ENCODE measurements around the gene LDLRAD4. TPM values are rescaled to one million over a fixed set of nuclear protein-coding genes. Genes with fewer than 3 reads are reported as not detected.

The LDLRAD4 gene
- total RNA-seq, 1 experiment from 2014 or later: 204 TPM

- H2AFZ ChIP-seq (ENCODE audit: low read length): 0 out of 2 replicates have a peak overlapping the region, but pooled peaks have one; percentile 4
- no peaks in the 10 kb centered on the region for H3K9me3 ChIP-seq (ENCODE audit: low read length)
- peak overlapping the region; percentile 81 for H3K4me2 ChIP-seq (ENCODE audit: low read depth, low read length, poor library complexity, severe bottlenecking)
- no peak for DNase-seq
- no peaks in the 10 kb centered on the region for H3K27me3 ChIP-seq (ENCODE audit: low read length)
- peak overlapping the region; percentile 97 for H3K27ac ChIP-seq (ENCODE audit: low read length)
- H3K4me1 ChIP-seq (ENCODE audit: low read length): peaks cover 42% of the 10 kb centered on the region
- no peaks in the 10 kb centered on the region for H4K20me1 ChIP-seq (ENCODE audit: insufficient read depth, low read depth, low read length)
- H3K9me2 ChIP-seq (replicated peaks; ENCODE audit: insufficient read depth, low read length): no peaks in the 10 kb centered on the region
- no peak overlapping the region for H3K4me3 ChIP-seq (ENCODE audit: low read length)
- no peaks in the 10 kb centered on the region for H3K36me3 ChIP-seq (ENCODE audit: insufficient read depth, low read length)
- H3K9ac ChIP-seq (ENCODE audit: low read length): peak overlapping the region; percentile 86
- no peaks in the 10 kb centered on the region for H3K79me2 ChIP-seq (ENCODE audit: low read length)
Measured at GRCh38 chr18:13568443-13569392, 350.2 kb downstream of the LDLRAD4 start.

GRCh38 chr18:13570216-13570615 lies 351.7 kb downstream of the LDLRAD4 start:
- no peaks in the 10 kb centered on the region for H3K27me3 ChIP-seq (ENCODE audit: low read length)
- H3K9ac ChIP-seq (ENCODE audit: low read length): no peak overlapping the region
- H3K27ac ChIP-seq (ENCODE audit: low read length): no peak overlapping the region
- H3K9me2 ChIP-seq (replicated peaks; ENCODE audit: insufficient read depth, low read length): no peaks in the 10 kb centered on the region
- H3K36me3 ChIP-seq (ENCODE audit: insufficient read depth, low read length): no peaks in the 10 kb centered on the region
- no peaks in the 10 kb centered on the region for H3K9me3 ChIP-seq (ENCODE audit: low read length)
- H3K4me3 ChIP-seq (ENCODE audit: low read length): no peak overlapping the region
- no peaks in the 10 kb centered on the region for H4K20me1 ChIP-seq (ENCODE audit: insufficient read depth, low read depth, low read length)
- H2AFZ ChIP-seq (ENCODE audit: low read length): no peak overlapping the region
- no peak overlapping the region for H3K4me2 ChIP-seq (ENCODE audit: low read depth, low read length, poor library complexity, severe bottlenecking)
- H3K79me2 ChIP-seq (ENCODE audit: low read length): no peaks in the 10 kb centered on the region
- H3K4me1 ChIP-seq (ENCODE audit: low read length): peaks cover 36% of the 10 kb centered on the region
- no peak for DNase-seq

GRCh38 chr18:13570856-13571495 lies 352.4 kb downstream of the LDLRAD4 start:
- Histone ChIP-seq H3K4me1 (ENCODE audit: low read length) (peaks cover 33% of the 10 kb centered on the region), H3K27me3 (ENCODE audit: low read length) (no peaks in the 10 kb centered on the region), H3K9ac (ENCODE audit: low read length) (no peak overlapping the region), H3K9me3 (ENCODE audit: low read length) (no peaks in the 10 kb centered on the region), H2AFZ (ENCODE audit: low read length) (no peak overlapping the region), H3K4me3 (ENCODE audit: low read length) (no peak overlapping the region), H3K36me3 (ENCODE audit: insufficient read depth, low read length) (no peaks in the 10 kb centered on the region), H4K20me1 (ENCODE audit: insufficient read depth, low read depth, low read length) (no peaks in the 10 kb centered on the region), H3K27ac (ENCODE audit: low read length) (no peak overlapping the region), H3K79me2 (ENCODE audit: low read length) (no peaks in the 10 kb centered on the region), H3K4me2 (ENCODE audit: low read depth, low read length, poor library complexity, severe bottlenecking) (no peak overlapping the region), H3K9me2 (replicated peaks; ENCODE audit: insufficient read depth, low read length) (no peaks in the 10 kb centered on the region)
- DNase-seq: no peak

- Histone ChIP-seq H3K27ac (ENCODE audit: low read length) (no peak overlapping the region), H3K9ac (ENCODE audit: low read length) (no peak overlapping the region), H4K20me1 (ENCODE audit: insufficient read depth, low read depth, low read length) (no peaks in the 10 kb centered on the region), H3K4me2 (ENCODE audit: low read depth, low read length, poor library complexity, severe bottlenecking) (no peak overlapping the region), H3K79me2 (ENCODE audit: low read length) (no peaks in the 10 kb centered on the region), H3K4me3 (ENCODE audit: low read length) (no peak overlapping the region), H2AFZ (ENCODE audit: low read length) (no peak overlapping the region), H3K27me3 (ENCODE audit: low read length) (no peaks in the 10 kb centered on the region), H3K9me2 (replicated peaks; ENCODE audit: insufficient read depth, low read length) (no peaks in the 10 kb centered on the region), H3K36me3 (ENCODE audit: insufficient read depth, low read length) (no peaks in the 10 kb centered on the region), H3K9me3 (ENCODE audit: low read length) (no peaks in the 10 kb centered on the region), H3K4me1 (ENCODE audit: low read length) (peaks cover 29% of the 10 kb centered on the region)
- no peak for DNase-seq
Measured at GRCh38 chr18:13572148-13572547, 353.6 kb downstream of the LDLRAD4 start.

- H4K20me1 ChIP-seq (ENCODE audit: insufficient read depth, low read depth, low read length): no peaks in the 10 kb centered on the region
- H3K4me3 ChIP-seq (ENCODE audit: low read length): no peak overlapping the region
- H3K4me1 ChIP-seq (ENCODE audit: low read length): peaks cover 29% of the 10 kb centered on the region
- H3K9me3 ChIP-seq (ENCODE audit: low read length): no peaks in the 10 kb centered on the region
- H3K27me3 ChIP-seq (ENCODE audit: low read length): no peaks in the 10 kb centered on the region
- H3K9me2 ChIP-seq (replicated peaks; ENCODE audit: insufficient read depth, low read length): no peaks in the 10 kb centered on the region
- H3K36me3 ChIP-seq (ENCODE audit: insufficient read depth, low read length): no peaks in the 10 kb centered on the region
- H3K4me2 ChIP-seq (ENCODE audit: low read depth, low read length, poor library complexity, severe bottlenecking): no peak overlapping the region
- DNase-seq: no peak
- H3K9ac ChIP-seq (ENCODE audit: low read length): no peak overlapping the region
- H2AFZ ChIP-seq (ENCODE audit: low read length): no peak overlapping the region
- no peaks in the 10 kb centered on the region for H3K79me2 ChIP-seq (ENCODE audit: low read length)
- H3K27ac ChIP-seq (ENCODE audit: low read length): no peak overlapping the region
Measured at GRCh38 chr18:13572721-13573120, 354.2 kb downstream of the LDLRAD4 start.

- no peak overlapping the region for H2AFZ ChIP-seq (ENCODE audit: low read length)
- H3K9me3 ChIP-seq (ENCODE audit: low read length): no peaks in the 10 kb centered on the region
- no peaks in the 10 kb centered on the region for H3K27me3 ChIP-seq (ENCODE audit: low read length)
- H3K27ac ChIP-seq (ENCODE audit: low read length): no peak overlapping the region
- H3K36me3 ChIP-seq (ENCODE audit: insufficient read depth, low read length): no peaks in the 10 kb centered on the region
- no peaks in the 10 kb centered on the region for H4K20me1 ChIP-seq (ENCODE audit: insufficient read depth, low read depth, low read length)
- no peaks in the 10 kb centered on the region for H3K79me2 ChIP-seq (ENCODE audit: low read length)
- peaks cover 29% of the 10 kb centered on the region for H3K4me1 ChIP-seq (ENCODE audit: low read length)
- DNase-seq: no peak
- no peak overlapping the region for H3K9ac ChIP-seq (ENCODE audit: low read length)
- no peaks in the 10 kb centered on the region for H3K9me2 ChIP-seq (replicated peaks; ENCODE audit: insufficient read depth, low read length)
- no peak overlapping the region for H3K4me3 ChIP-seq (ENCODE audit: low read length)
- no peak overlapping the region for H3K4me2 ChIP-seq (ENCODE audit: low read depth, low read length, poor library complexity, severe bottlenecking)
Measured at GRCh38 chr18:13573750-13574149, 355.2 kb downstream of the LDLRAD4 start.

- H3K36me3 ChIP-seq (ENCODE audit: insufficient read depth, low read length): no peaks in the 10 kb centered on the region
- H4K20me1 ChIP-seq (ENCODE audit: insufficient read depth, low read depth, low read length): no peaks in the 10 kb centered on the region
- no peak overlapping the region for H3K9ac ChIP-seq (ENCODE audit: low read length)
- no peaks in the 10 kb centered on the region for H3K9me3 ChIP-seq (ENCODE audit: low read length)
- no peak overlapping the region for H3K4me3 ChIP-seq (ENCODE audit: low read length)
- peaks cover 30% of the 10 kb centered on the region for H3K4me1 ChIP-seq (ENCODE audit: low read length)
- H3K27ac ChIP-seq (ENCODE audit: low read length): no peak overlapping the region
- no peaks in the 10 kb centered on the region for H3K9me2 ChIP-seq (replicated peaks; ENCODE audit: insufficient read depth, low read length)
- no peaks in the 10 kb centered on the region for H3K79me2 ChIP-seq (ENCODE audit: low read length)
- no peak overlapping the region for H2AFZ ChIP-seq (ENCODE audit: low read length)
- H3K27me3 ChIP-seq (ENCODE audit: low read length): no peaks in the 10 kb centered on the region
- H3K4me2 ChIP-seq (ENCODE audit: low read depth, low read length, poor library complexity, severe bottlenecking): no peak overlapping the region
- no peak for DNase-seq
Measured at GRCh38 chr18:13574355-13574754, 355.8 kb downstream of the LDLRAD4 start.

- H3K79me2 ChIP-seq (ENCODE audit: low read length): no peaks in the 10 kb centered on the region
Measured at GRCh38 chr18:13574761-13575160, 356.2 kb downstream of the LDLRAD4 start.

More at GRCh38 chr18:13574761-13575160, 356.2 kb downstream of the LDLRAD4 start:
- no peak overlapping the region for H3K9ac ChIP-seq (ENCODE audit: low read length)
- no peak overlapping the region for H3K4me2 ChIP-seq (ENCODE audit: low read depth, low read length, poor library complexity, severe bottlenecking)
- no peaks in the 10 kb centered on the region for H4K20me1 ChIP-seq (ENCODE audit: insufficient read depth, low read depth, low read length)
- peaks cover 34% of the 10 kb centered on the region for H3K4me1 ChIP-seq (ENCODE audit: low read length)
- no peaks in the 10 kb centered on the region for H3K36me3 ChIP-seq (ENCODE audit: insufficient read depth, low read length)
- H3K27me3 ChIP-seq (ENCODE audit: low read length): no peaks in the 10 kb centered on the region
- no peaks in the 10 kb centered on the region for H3K9me2 ChIP-seq (replicated peaks; ENCODE audit: insufficient read depth, low read length)
- no peak overlapping the region for H3K27ac ChIP-seq (ENCODE audit: low read length)
- no peak overlapping the region for H3K4me3 ChIP-seq (ENCODE audit: low read length)
- H3K9me3 ChIP-seq (ENCODE audit: low read length): no peaks in the 10 kb centered on the region
- no peak overlapping the region for H2AFZ ChIP-seq (ENCODE audit: low read length)
- DNase-seq: no peak

All from Karpas-422 (cell line).